Neural progenitor cell (in vitro differentiated cells): ENCODE data around the gene METTL8. TPM values are rescaled to one million over a fixed set of nuclear protein-coding genes. Genes with fewer than 3 reads are reported as not detected.

ENCODE experiments used
- DNase-seq: peaks from one replicate; pipeline ENCODE4 v3.0.0-alpha.2; 2016; ENCODE audit warnings: low spot score
- H2AFZ ChIP-seq: fragments of 200-600 bp; sonication (generic); replicated peaks from 2 replicates; pipeline ENCODE4 v1.6.1; 2016; ENCODE audit warnings: antibody characterized with exemption
- H3F3A ChIP-seq: fragments of 200-600 bp; sonication (generic); 2 replicates; pipeline ENCODE4 v1.6.1; 2016; ENCODE audit warnings: antibody characterized with exemption, low read depth
- H3K27ac ChIP-seq: fragments of 200-600 bp; sonication (generic); 2 replicates; pipeline ENCODE4 v1.5.1; 2016; ENCODE audit warnings: mild to moderate bottlenecking
- H3K27me3 ChIP-seq: fragments of 200-600 bp; sonication (generic); 2 replicates; pipeline ENCODE4 v1.6.1; 2016; ENCODE audit warnings: mild to moderate bottlenecking, moderate library complexity
- H3K36me3 ChIP-seq: fragments of 200-600 bp; sonication (generic); 2 replicates; pipeline ENCODE4 v1.5.1; 2016
- H3K4me1 ChIP-seq: fragments of 200-600 bp; sonication (generic); 2 replicates; pipeline ENCODE4 v1.6.1; 2016; ENCODE audit warnings: mixed run types
- H3K4me2 ChIP-seq: fragments of 200-600 bp; sonication (generic); 2 replicates; pipeline ENCODE4 v1.6.1; 2016
- H3K4me3 ChIP-seq: fragments of 200-600 bp; sonication (generic); 2 replicates; pipeline ENCODE4 v1.5.1; 2016
- H3K79me2 ChIP-seq: fragments of 200-600 bp; sonication (generic); 2 replicates; pipeline ENCODE4 v1.6.1; 2016; ENCODE audit warnings: low read depth
- H3K9ac ChIP-seq: fragments of 200-600 bp; sonication (generic); 2 replicates; pipeline ENCODE4 v1.6.1; 2016
- H3K9me3 ChIP-seq: fragments of 200-600 bp; sonication (generic); 2 replicates; pipeline ENCODE4 v1.5.1; 2016; ENCODE audit warnings: low read depth
- H4K20me1 ChIP-seq: fragments of 200-600 bp; sonication (generic); 2 replicates; pipeline ENCODE4 v1.6.1; 2016; ENCODE audit warnings: low read depth
- H3K27ac Mint-ChIP-seq: 3 replicates; pipeline ENCODE4 v1.8.0; 2021; ENCODE audit warnings: mixed read lengths
- H3K27me3 Mint-ChIP-seq: 2 replicates; pipeline ENCODE4 v1.8.0; 2022; ENCODE audit warnings: low read depth, mild to moderate bottlenecking, inconsistent platforms, moderate library complexity, mixed read lengths; ENCODE audit not compliant: insufficient read depth
- H3K36me3 Mint-ChIP-seq: 3 replicates; pipeline ENCODE4 v1.8.0; 2021; ENCODE audit warnings: mixed read lengths
- H3K4me1 Mint-ChIP-seq: 3 replicates; pipeline ENCODE4 v1.8.0; 2021; ENCODE audit warnings: mixed read lengths
- H3K4me3 Mint-ChIP-seq: 3 replicates; pipeline ENCODE4 v1.8.0; 2021; ENCODE audit warnings: mild to moderate bottlenecking, moderate library complexity, mixed read lengths
- H3K9me3 Mint-ChIP-seq: 3 replicates; pipeline ENCODE4 v1.8.0; 2020; ENCODE audit warnings: mixed read lengths
- EZH2 ChIP-seq: fragments of 200-600 bp; sonication (generic); IDR thresholded peaks from 2 replicates; pipeline ENCODE4 v1.6.1; 2017; ENCODE audit warnings: antibody characterized with exemption, mild to moderate bottlenecking, moderate library complexity
- EZH2phosphoT487 ChIP-seq: fragments of 200-600 bp; sonication (generic); IDR thresholded peaks from 2 replicates; pipeline ENCODE4 v1.6.1; 2017; ENCODE audit warnings: antibody characterized with exemption
- total RNA-seq: library from RNA; depleted of rRNA; stranded (reverse); fragments of >200 nt; gene quantifications from 2 replicates; pipeline ENCODE4 v1.2.3, GENCODE V29; 2015; ENCODE audit warnings: low replicate concordance
- TF ChIP-seq, protein P1 (sequence below): fragments of 200-600 bp; sonication (generic); IDR thresholded peaks from 2 replicates; pipeline ENCODE4 v1.5.1; 2017; ENCODE audit warnings: antibody characterized with exemption, mild to moderate bottlenecking

Gene METTL8
- total RNA-seq, 1 donor from 2014 or later, result 29.2 TPM

DNA sequence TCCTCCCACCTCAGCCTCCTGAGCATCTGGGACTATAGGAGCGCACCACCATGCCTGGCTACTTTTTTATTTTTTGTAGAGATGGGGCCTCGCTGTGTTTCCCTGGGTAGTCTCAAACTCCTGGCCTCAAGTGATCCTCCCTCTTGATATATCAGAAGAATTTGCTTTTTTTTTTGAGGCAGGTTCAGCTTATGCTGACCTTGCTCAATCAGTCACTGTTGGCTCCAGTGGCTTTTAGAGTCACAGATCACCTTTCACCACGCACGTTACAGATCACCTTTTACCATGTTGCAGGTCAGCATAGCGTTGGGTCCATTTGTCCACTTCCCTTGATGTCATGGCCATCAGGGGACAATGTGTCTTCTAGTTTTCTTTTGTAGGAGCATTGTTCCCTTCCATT, 36.3 kb upstream of the METTL8 start:
- Histone ChIP-seq H2AFZ (no peak overlapping the region), H3K9me3 (no peaks in the 10 kb centered on the region), H3K36me3 (no peaks in the 10 kb centered on the region), H3K4me3 (no peak overlapping the region), H3K27ac (no peak overlapping the region), H3F3A (no peaks in the 10 kb centered on the region), H3K4me2 (no peak overlapping the region), H3K79me2 (no peaks in the 10 kb centered on the region), H3K9ac (no peak overlapping the region), H3K27me3 (no peaks in the 10 kb centered on the region), H4K20me1 (no peaks in the 10 kb centered on the region), H3K4me1 (no peaks in the 10 kb centered on the region)
- no peaks in the 10 kb centered on the region for H3K4me1 Mint-ChIP-seq
- no peak for DNase-seq
- TF ChIP-seq EZH2 (no peak), EZH2phosphoT487 (no peak)
- TF ChIP-seq, protein P1, sequence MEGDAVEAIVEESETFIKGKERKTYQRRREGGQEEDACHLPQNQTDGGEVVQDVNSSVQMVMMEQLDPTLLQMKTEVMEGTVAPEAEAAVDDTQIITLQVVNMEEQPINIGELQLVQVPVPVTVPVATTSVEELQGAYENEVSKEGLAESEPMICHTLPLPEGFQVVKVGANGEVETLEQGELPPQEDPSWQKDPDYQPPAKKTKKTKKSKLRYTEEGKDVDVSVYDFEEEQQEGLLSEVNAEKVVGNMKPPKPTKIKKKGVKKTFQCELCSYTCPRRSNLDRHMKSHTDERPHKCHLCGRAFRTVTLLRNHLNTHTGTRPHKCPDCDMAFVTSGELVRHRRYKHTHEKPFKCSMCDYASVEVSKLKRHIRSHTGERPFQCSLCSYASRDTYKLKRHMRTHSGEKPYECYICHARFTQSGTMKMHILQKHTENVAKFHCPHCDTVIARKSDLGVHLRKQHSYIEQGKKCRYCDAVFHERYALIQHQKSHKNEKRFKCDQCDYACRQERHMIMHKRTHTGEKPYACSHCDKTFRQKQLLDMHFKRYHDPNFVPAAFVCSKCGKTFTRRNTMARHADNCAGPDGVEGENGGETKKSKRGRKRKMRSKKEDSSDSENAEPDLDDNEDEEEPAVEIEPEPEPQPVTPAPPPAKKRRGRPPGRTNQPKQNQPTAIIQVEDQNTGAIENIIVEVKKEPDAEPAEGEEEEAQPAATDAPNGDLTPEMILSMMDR, result no peak
- no peaks in the 10 kb centered on the region for H3K9me3 Mint-ChIP-seq
- no peak overlapping the region for H3K4me3 Mint-ChIP-seq
- H3K27ac Mint-ChIP-seq, result no peak overlapping the region
- H3K27me3 Mint-ChIP-seq, result no peaks in the 10 kb centered on the region
- peaks cover 19% of the 10 kb centered on the region for H3K36me3 Mint-ChIP-seq

DNA sequence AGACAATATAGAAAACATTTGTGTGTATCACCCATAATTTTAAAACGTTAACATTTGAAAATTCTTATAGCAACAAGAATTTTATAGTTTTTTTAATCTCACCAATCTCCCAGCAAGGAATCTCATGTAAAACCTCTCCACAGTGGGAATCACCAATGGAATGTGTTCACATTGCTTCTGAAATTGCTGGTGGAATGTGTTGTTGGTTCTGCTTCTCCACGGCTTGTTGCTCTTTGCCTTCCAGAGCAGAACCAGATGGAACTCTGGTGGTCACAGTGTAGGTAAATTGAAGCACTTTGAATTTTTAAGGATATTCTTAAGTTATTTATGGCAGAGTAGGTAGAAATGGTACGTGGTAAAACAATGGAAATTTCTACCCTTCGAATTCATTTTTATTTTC, 35.4 kb upstream of the METTL8 start:
- Histone ChIP-seq H4K20me1 (no peaks in the 10 kb centered on the region), H3K79me2 (no peaks in the 10 kb centered on the region), H3F3A (no peaks in the 10 kb centered on the region), H3K9me3 (no peaks in the 10 kb centered on the region), H3K9ac (no peak overlapping the region), H3K27me3 (no peaks in the 10 kb centered on the region), H3K27ac (no peak overlapping the region), H3K4me3 (no peak overlapping the region), H3K4me2 (no peak overlapping the region), H2AFZ (no peak overlapping the region), H3K36me3 (no peaks in the 10 kb centered on the region), H3K4me1 (no peaks in the 10 kb centered on the region)
- Mint-ChIP-seq H3K36me3 (peaks cover 19% of the 10 kb centered on the region), H3K4me3 (no peak overlapping the region), H3K27ac (no peak overlapping the region), H3K27me3 (no peaks in the 10 kb centered on the region), H3K4me1 (no peaks in the 10 kb centered on the region), H3K9me3 (no peaks in the 10 kb centered on the region)
- DNase-seq, result no peak
- TF ChIP-seq EZH2phosphoT487 (no peak), EZH2 (no peak)
- TF ChIP-seq, protein P1, result no peak

DNA sequence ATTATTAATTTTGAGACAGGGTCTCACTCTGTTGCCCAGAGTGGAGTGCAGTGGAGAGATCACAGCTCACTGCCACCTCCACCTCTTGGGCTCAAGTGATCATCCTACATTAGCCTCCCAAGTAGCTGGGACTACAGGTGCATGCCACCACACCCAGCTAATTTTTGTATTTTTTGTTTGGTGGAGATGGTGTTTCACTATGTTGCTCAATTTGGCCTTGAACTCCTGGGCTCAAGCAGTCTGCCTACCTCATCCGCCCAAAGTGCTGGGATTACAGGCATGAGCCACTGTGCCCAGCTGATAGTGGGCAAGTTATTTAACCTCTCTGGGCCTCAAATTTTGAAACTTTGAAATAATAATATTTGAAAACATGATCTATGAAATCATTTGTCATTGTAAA, 26.7 kb upstream of the METTL8 start:
- H3K9ac ChIP-seq, result no peak overlapping the region
- H3K79me2 ChIP-seq, result peaks cover 6% of the 10 kb centered on the region
- H3K27ac ChIP-seq, result no peak overlapping the region
- no peaks in the 10 kb centered on the region for H3K27me3 ChIP-seq
- H3K4me1 ChIP-seq, result no peaks in the 10 kb centered on the region
- H3K9me3 ChIP-seq, result peaks cover 5% of the 10 kb centered on the region
- no peak overlapping the region for H3K27ac Mint-ChIP-seq
- no peak for DNase-seq
- no peak overlapping the region for H3K4me3 ChIP-seq
- no peak overlapping the region for H3K4me3 Mint-ChIP-seq
- peaks cover 25% of the 10 kb centered on the region for H3K36me3 Mint-ChIP-seq
- H3K4me2 ChIP-seq, result no peak overlapping the region
- H2AFZ ChIP-seq, result no peak overlapping the region
- TF ChIP-seq, protein P1, result no peak
- TF ChIP-seq EZH2phosphoT487, result no peak
- TF ChIP-seq EZH2, result no peak
- H3K4me1 Mint-ChIP-seq, result no peaks in the 10 kb centered on the region
- H3F3A ChIP-seq, result no peaks in the 10 kb centered on the region
- peaks cover 14% of the 10 kb centered on the region for H3K36me3 ChIP-seq
- H3K9me3 Mint-ChIP-seq, result peaks cover 11% of the 10 kb centered on the region
- H4K20me1 ChIP-seq, result no peaks in the 10 kb centered on the region
- H3K27me3 Mint-ChIP-seq, result no peaks in the 10 kb centered on the region
